Spinal cord (tissue), 10 donors: Measurements from ENCODE around the gene CTIF. TPM values are rescaled to one million over a fixed set of nuclear protein-coding genes. Genes with fewer than 3 reads are reported as not detected.
A peak's percentile ranks its signal among the peaks of the same experiment; 100 is the strongest.

Experiments used
- DNase-seq, 6 donors: peaks; one replicate each; pipeline versions ENCODE4 v3.0.0 to v3.0.0-alpha.2; 2013 to 2015; ENCODE audit warnings: low spot score in 6 of 6, low read depth in 4 of 6
- H3K27ac ChIP-seq: one replicate; pipeline ENCODE4 v1.5.1; 2013; ENCODE audit warnings: low read depth, low read length, control low read depth
- H3K27me3 ChIP-seq: one replicate; pipeline ENCODE4 v1.6.1; 2013; ENCODE audit warnings: low read length; ENCODE audit not compliant: control insufficient read depth, insufficient read depth
- H3K36me3 ChIP-seq: one replicate; pipeline ENCODE4 v1.6.1; 2013; ENCODE audit warnings: low read length; ENCODE audit not compliant: control insufficient read depth, insufficient read depth
- H3K4me1 ChIP-seq: one replicate; pipeline ENCODE4 v1.6.1; 2013; ENCODE audit warnings: low read length; ENCODE audit not compliant: control insufficient read depth, insufficient read depth
- H3K4me3 ChIP-seq: one replicate; pipeline ENCODE4 v1.5.1; 2013; ENCODE audit warnings: low read depth, low read length, control low read depth
- H3K9me3 ChIP-seq: one replicate; pipeline ENCODE4 v1.6.1; 2013; ENCODE audit warnings: low read length; ENCODE audit not compliant: control insufficient read depth, insufficient read depth
- WGBS: methylation state at CpG from one replicate; pipeline ENCODE4 v1.1.5; 2013; ENCODE audit warnings: missing lambda C conversion rate; ENCODE audit not compliant: insufficient coverage; 5-methylcytosine and 5-hydroxymethylcytosine counted together
- polyA plus RNA-seq, 2 donors: library from polyadenylated mRNA; unstranded; fragments of 120-200 nt; gene quantifications; one replicate each; pipeline ENCODE4 v1.2.1, GENCODE V29; 2013; ENCODE audit not compliant: insufficient read length in 2 of 2
- total RNA-seq, 2 donors: library from RNA; depleted of rRNA in 1 of 2; stranded (reverse); fragments of 120-200 nt in 1 of 2; fragments of >200 nt in 1 of 2; gene quantifications; one replicate each; pipeline versions ENCODE4 v1.2.3 to v1.2.4, GENCODE V29; 2013 to 2014
- donor health status: healthy.

CTIF gene
- total and polyA plus RNA-seq, 4 donors = 32.5 to 106 (median 72.6) TPM

DNA sequence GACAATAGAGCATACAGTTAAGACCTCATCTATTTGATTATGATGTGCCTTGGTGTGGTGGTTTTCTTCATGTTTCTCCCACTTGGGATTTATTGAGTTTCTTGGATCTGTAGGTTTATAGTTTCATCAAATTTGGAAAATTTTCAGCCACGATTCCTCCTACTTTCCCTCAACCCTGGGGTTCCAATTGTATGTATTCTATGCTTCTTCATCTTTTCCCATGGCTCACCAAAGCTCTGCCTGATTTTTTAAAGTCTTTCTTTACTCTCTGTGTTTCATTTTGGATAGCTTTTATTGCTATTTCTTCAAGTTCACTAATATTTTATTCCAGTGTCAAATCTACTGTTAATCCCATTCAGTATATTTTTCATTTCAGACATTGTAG, 132.7 kb downstream of the CTIF start:
- no peaks in the 10 kb centered on the region for H3K27me3 ChIP-seq
- no CpG with 5 or more reads among the region's 1 CpG for WGBS
- H3K4me3 ChIP-seq = no peak overlapping the region
- no peaks in the 10 kb centered on the region for H3K9me3 ChIP-seq
- DNase-seq = no peak
- peaks cover 31% of the 10 kb centered on the region for H3K4me1 ChIP-seq
- no peak overlapping the region for H3K27ac ChIP-seq
- peaks cover 40% of the 10 kb centered on the region for H3K36me3 ChIP-seq

DNA sequence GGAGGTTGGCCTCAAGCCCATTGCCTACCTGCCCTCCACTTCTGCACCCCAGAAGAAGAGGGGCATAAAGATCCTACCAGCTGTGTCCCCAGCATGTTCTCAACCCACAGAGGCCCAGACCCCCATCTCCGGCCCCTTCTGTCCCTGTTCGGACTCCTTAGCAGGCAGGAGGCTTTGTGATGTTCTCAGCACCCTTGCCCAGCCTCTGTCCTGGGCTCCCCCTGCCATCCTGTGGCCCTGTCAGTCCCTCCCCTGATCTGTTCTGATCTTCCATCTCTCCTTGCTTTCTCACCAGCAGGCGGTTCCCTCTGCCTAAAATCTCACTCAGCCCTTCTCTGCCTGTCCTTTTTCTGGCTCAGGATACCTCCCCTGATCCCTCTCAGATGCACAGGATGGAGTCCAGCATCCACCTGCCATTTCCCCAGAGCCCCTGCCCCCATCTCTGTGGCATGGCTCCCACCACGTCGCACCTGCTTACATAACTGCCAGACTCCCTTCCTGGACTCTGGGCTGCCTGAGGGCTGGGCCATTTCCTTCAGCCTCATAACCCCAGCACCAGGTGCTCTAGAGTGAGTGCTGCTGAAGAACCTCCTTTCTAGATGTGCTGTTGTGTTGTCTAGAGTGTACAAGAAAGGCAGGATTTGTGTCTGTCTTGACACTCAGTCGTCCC, 134.0 kb downstream of the CTIF start:
- Histone ChIP-seq H3K4me1 (peaks cover 31% of the 10 kb centered on the region), H3K4me3 (no peak overlapping the region), H3K9me3 (no peaks in the 10 kb centered on the region), H3K27ac (no peak overlapping the region), H3K27me3 (no peaks in the 10 kb centered on the region), H3K36me3 (peaks cover 37% of the 10 kb centered on the region)
- DNase-seq = no peak
- WGBS = 87% methylated on average over 3 of the region's 6 CpGs

DNA sequence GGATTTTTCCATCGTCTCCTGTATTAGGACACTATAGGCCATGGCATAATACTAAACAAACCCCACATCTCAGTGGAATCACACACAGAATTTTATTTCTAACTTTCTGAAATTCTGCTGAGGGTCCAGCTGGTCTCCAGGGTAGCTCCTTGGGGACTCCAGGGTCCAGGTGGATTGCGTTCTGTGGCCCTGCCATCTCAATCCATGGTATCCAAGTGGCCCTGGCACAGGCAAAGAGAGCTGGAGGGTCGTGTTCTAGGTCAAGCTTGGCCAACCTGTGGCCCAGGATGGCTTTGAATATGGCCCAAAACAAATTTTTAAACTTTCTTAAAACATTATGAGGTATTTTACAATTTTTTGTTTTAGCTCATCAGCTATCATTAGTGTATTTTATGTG, 134.6 kb downstream of the CTIF start:
- no peak for DNase-seq
- H3K36me3 ChIP-seq = peaks cover 31% of the 10 kb centered on the region
- WGBS = 92% methylated on average over 1 of the region's 3 CpGs
- no peak overlapping the region for H3K27ac ChIP-seq
- H3K27me3 ChIP-seq = no peaks in the 10 kb centered on the region
- no peak overlapping the region for H3K4me3 ChIP-seq
- no peaks in the 10 kb centered on the region for H3K9me3 ChIP-seq
- H3K4me1 ChIP-seq = peaks cover 24% of the 10 kb centered on the region

DNA sequence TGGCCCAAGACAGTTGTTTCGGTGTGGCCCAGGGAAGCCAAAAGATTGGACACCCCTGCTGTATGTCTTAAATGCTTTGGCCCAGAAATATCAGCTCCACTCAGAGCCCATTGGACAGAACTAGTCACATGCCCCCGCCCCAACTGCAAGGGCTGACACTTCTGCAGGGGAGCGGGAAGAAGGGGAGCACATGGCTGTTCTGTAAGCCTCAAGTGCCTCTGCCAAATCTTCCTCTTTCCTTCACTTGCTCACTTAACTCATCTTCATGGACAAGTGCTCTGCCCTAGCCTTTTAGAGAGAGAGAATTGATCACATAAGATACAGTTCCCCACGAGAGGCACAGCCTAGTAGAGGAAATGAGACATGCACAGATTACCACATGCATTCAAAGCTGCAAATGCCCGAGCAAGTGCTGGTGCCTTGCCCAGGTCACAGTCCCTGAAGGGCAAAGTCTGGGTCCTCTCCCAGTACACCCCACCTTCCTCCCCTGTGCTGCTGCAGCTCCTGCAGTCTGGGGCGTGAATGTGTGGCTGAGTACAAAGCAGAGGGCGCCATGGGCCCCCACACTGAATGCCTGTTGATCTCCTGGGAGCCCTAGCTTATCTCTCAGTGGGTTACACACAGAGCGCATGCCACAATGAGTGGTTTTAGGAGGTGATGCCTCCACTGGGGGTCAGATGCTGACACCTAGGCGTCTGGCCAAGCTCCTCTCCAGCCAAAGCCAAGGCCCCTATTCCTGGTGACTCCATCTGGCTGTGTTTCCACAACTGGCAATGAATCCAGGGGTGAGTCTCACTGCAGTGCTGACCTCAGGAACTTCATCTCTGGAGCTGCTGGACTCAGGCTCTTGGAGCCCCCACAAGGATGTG, 135.3 kb downstream of the CTIF start:
- WGBS = 91% methylated on average over 6 of the region's 9 CpGs
- Histone ChIP-seq H3K9me3 (no peaks in the 10 kb centered on the region), H3K36me3 (peaks cover 26% of the 10 kb centered on the region), H3K27me3 (no peaks in the 10 kb centered on the region), H3K4me3 (no peak overlapping the region), H3K27ac (no peak overlapping the region), H3K4me1 (peaks cover 21% of the 10 kb centered on the region)
- DNase-seq = no peak

DNA sequence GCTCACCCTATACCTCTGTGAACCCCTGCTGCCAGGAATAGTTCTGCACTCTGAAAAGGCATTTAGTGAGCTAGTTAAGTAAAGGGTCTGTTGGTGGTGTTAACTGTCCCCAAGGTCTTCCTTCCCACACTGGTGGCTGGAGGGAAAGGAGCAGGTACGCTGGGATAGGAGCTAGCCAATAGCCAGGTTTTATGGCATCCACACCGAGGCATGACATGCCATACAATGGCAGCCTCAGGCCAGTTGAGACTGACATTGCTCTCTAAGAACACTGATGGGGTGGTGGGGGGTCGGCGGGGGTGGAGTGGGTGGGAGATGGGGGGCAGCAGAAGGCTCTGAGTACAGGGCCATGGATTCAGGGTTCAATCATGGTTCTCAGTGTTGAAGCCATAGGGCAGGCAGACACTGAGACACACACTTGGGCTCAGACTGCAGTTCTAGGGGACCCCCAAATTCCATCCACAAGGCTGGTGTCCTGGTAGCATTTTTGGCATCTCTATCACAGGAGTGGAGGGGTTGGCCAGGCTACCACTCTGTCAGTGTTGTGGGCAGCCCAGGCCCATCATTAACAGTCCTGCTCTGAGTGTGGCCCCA, 136.0 kb downstream of the CTIF start:
- DNase-seq = no peak
- H3K4me1 ChIP-seq = peaks cover 24% of the 10 kb centered on the region
- H3K27ac ChIP-seq = no peak overlapping the region
- no CpG with 5 or more reads among the region's 4 CpGs for WGBS
- H3K9me3 ChIP-seq = no peaks in the 10 kb centered on the region
- H3K36me3 ChIP-seq = peaks cover 28% of the 10 kb centered on the region
- no peak overlapping the region for H3K4me3 ChIP-seq
- H3K27me3 ChIP-seq = no peaks in the 10 kb centered on the region

DNA sequence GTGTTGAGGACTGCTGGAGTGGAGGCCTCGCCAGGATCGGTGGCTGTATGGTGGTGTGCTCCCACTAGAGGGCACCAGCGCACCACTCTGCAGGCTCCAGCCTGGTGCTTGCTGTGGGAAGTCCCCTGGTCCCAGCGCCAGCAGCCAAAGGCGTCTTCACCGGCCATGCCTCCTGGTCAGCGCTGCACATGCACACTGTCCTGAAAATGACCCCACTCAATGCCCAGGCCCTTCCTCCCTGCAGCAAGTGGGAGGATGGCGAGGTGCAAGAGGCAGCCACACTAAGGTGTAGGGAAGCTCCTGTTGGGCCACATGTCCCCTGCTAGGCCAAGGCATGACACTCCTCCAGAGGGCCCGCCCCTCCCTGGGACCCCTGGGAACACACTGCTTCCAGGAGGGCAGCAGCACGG, 136.5 kb downstream of the CTIF start:
- 14% methylated on average over 10 of the region's 10 CpGs for WGBS
- H3K27me3 ChIP-seq = no peaks in the 10 kb centered on the region
- no peaks in the 10 kb centered on the region for H3K9me3 ChIP-seq
- H3K36me3 ChIP-seq = peaks cover 28% of the 10 kb centered on the region
- H3K4me3 ChIP-seq = no peak overlapping the region
- no peak overlapping the region for H3K27ac ChIP-seq
- H3K4me1 ChIP-seq = peaks cover 29% of the 10 kb centered on the region
- peak in 5 of 6 donors; percentile 57 to 92 (median 78) for DNase-seq

DNA sequence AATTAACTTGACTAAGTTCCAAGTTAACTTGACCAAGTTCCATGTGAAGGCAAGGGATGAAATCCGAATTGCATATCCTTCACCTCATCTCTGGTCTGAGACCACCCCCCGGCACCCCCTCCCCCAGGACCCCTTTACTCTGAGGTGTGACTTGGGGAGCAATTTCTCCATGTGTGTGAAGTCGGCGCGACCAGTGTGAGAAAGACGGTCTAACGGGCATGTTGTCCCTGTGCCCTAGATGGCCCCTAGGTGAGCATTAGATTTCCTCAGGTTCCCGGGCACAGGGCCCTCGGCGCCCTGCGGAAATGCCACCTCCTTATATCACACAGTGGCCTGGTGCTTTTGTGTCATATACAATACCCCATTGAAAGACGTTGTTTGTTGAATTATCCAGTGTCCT, 137.1 kb downstream of the CTIF start:
- Histone ChIP-seq H3K4me3 (no peak overlapping the region), H3K27ac (no peak overlapping the region), H3K4me1 (peaks cover 35% of the 10 kb centered on the region), H3K36me3 (peaks cover 28% of the 10 kb centered on the region), H3K9me3 (no peaks in the 10 kb centered on the region), H3K27me3 (no peaks in the 10 kb centered on the region)
- 86% methylated on average over 10 of the region's 12 CpGs for WGBS
- DNase-seq = no peak

DNA sequence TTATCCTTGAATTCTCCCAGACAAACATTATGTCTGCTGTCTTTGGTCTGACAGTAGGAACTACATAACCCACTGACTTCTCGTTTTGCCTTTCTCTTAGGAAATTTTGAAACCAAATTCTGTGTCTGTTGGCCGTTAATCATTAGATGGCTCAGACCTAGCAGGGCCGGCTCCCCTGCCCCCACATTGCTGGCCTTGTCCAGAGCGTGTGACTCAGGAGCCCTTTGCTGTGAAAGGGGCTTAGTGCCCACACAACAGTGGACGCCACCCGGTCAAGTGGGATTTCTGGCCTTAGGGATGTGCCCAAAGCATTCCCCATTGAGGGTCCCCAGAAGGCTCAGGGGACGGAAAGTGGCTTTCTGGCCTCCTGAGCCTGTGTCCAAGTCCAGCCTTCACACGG, 137.5 kb downstream of the CTIF start:
- Histone ChIP-seq H3K9me3 (no peaks in the 10 kb centered on the region), H3K27ac (no peak overlapping the region), H3K36me3 (peaks cover 27% of the 10 kb centered on the region), H3K27me3 (no peaks in the 10 kb centered on the region), H3K4me1 (peaks cover 39% of the 10 kb centered on the region), H3K4me3 (no peak overlapping the region)
- DNase-seq = no peak
- WGBS = 78% methylated on average over 8 of the region's 8 CpGs

DNA sequence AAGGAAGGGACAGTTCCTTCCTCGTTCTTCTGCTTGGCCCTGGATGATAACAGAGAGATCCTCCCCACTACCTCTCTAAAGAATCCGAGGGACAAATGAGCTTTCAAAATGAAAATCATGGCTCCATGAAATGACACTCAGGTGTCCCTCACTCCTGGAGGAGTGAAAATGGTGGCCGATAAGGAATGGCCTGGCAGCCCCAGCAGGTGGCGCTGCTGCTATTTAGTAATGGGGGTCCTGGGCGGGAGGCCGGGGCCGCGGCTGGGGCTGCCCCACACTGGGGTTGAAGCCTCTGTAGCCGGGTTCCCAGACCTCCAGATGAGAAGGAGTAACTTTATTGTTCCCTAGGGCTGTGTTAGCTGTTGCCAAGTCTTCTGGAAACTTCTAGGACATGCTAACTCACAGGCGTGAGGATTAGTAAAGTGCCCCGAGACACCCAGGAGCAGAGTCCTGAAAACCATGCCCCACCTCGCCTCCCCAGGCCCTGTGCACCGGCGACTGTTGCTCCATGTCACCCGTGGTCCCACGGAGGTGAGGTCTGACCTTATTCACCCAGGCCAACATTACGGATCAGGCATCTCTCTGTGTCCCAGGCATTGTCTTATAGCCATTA, 138.0 kb downstream of the CTIF start:
- peaks cover 42% of the 10 kb centered on the region for H3K4me1 ChIP-seq
- no peak overlapping the region for H3K27ac ChIP-seq
- H3K4me3 ChIP-seq = no peak overlapping the region
- no peaks in the 10 kb centered on the region for H3K9me3 ChIP-seq
- H3K27me3 ChIP-seq = no peaks in the 10 kb centered on the region
- peak in 2 of 6 donors; percentile 77 to 80 for DNase-seq
- 40% methylated on average over 15 of the region's 17 CpGs for WGBS
- peaks cover 31% of the 10 kb centered on the region for H3K36me3 ChIP-seq
